Activated T-helper 17 cell treated with anti-CD3 and anti-CD28 coated beads, Interleukin-2, amount 50 U/mL, for 72 hours (primary cell): ENCODE data around the gene SUCLA2. TPM values are rescaled to one million over a fixed set of nuclear protein-coding genes. Genes with fewer than 3 reads are reported as not detected.

Experiments used
- ATAC-seq: fragments of 150-1000 bp; cut with Tn5 transposase; replicated peaks from 2 replicates; pipeline ENCODE4 v1.10.0; 2021; ENCODE audit warnings: mild to moderate bottlenecking, moderate library complexity
- H3K27ac Mint-ChIP-seq: one replicate; pipeline ENCODE4 v1.8.0; 2022; ENCODE audit warnings: mixed read lengths
- H3K27me3 Mint-ChIP-seq: one replicate; pipeline ENCODE4 v1.8.0; 2022; ENCODE audit warnings: mixed read lengths
- H3K36me3 Mint-ChIP-seq: one replicate; pipeline ENCODE4 v1.8.0; 2022; ENCODE audit warnings: low read depth, mild to moderate bottlenecking, mixed read lengths
- H3K4me1 Mint-ChIP-seq: one replicate; pipeline ENCODE4 v1.8.0; 2022; ENCODE audit warnings: mixed read lengths
- H3K4me3 Mint-ChIP-seq: one replicate; pipeline ENCODE4 v1.8.0; 2022; ENCODE audit warnings: mild to moderate bottlenecking, mixed read lengths
- H3K9me3 Mint-ChIP-seq: one replicate; pipeline ENCODE4 v1.8.0; 2022; ENCODE audit warnings: mixed read lengths
- total RNA-seq, 2 donors: library from RNA; stranded (reverse); gene quantifications; one replicate each; pipeline ENCODE4 v1.2.3, GENCODE V29; 2022

SUCLA2 gene
- total RNA-seq, result 10 to 100 TPM; 30.5 to 43.8 TPM

- Mint-ChIP-seq H3K27ac (peak within 1 kb of the TSS; percentile 98), H3K36me3 (peaks cover 23% of the 10 kb centered on the region), H3K4me1 (peaks cover 17% of the 10 kb centered on the region), H3K9me3 (no peaks in the 10 kb centered on the region), H3K4me3 (peak within 1 kb of the TSS; percentile 100), H3K27me3 (no peaks in the 10 kb centered on the region)
- peak; percentile 99 for ATAC-seq
Observed at GRCh38 chr13:48001114-48001881, at the start of gene SUCLA2. Gene SUCLA2, minus strand, starts transcription at chr13:48001273. Its CDS starts 4 bp downstream, at chr13:48001269.

DNA sequence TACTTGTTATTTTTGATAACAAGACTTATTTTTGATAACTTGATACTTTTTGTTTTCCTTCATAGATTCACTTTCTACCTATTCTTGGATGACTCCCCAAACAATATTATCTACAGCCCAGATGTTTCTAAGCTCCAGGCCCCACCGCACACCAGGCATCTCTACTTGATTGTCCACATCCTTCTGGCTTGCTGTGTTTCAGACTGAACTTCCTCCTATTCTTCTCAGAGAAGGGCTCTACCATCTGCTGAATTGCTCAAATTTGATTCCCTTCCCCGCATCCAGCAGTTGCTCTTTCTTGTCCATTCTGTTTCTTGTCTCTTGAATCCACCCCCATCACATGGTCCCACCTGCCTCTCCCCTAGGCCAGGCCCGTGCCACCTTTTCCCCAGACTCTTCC, 49.5 kb upstream of the SUCLA2 start:
- Mint-ChIP-seq H3K36me3 (peaks cover 88% of the 10 kb centered on the region), H3K27ac (no peak overlapping the region), H3K4me3 (no peak overlapping the region), H3K4me1 (peaks cover 2% of the 10 kb centered on the region), H3K27me3 (no peaks in the 10 kb centered on the region), H3K9me3 (no peaks in the 10 kb centered on the region)
- ATAC-seq, result no peak

- H3K4me1 Mint-ChIP-seq, result peaks cover 17% of the 10 kb centered on the region
- H3K36me3 Mint-ChIP-seq, result peaks cover 57% of the 10 kb centered on the region
- H3K27me3 Mint-ChIP-seq, result no peaks in the 10 kb centered on the region
- peak overlapping the region; percentile 63 for H3K4me3 Mint-ChIP-seq
- no peaks in the 10 kb centered on the region for H3K9me3 Mint-ChIP-seq
- peak; percentile 86 for ATAC-seq
- peak overlapping the region; percentile 88 for H3K27ac Mint-ChIP-seq
Observed at GRCh38 chr13:48043789-48044503, 42.9 kb upstream of the SUCLA2 start.

- Mint-ChIP-seq H3K36me3 (peaks cover 51% of the 10 kb centered on the region), H3K4me3 (peak overlapping the region; percentile 63), H3K4me1 (peaks cover 21% of the 10 kb centered on the region), H3K27ac (peak overlapping the region; percentile 88), H3K9me3 (no peaks in the 10 kb centered on the region), H3K27me3 (no peaks in the 10 kb centered on the region)
- ATAC-seq, result no peak
Observed at GRCh38 chr13:48042894-48043293, 41.8 kb upstream of the SUCLA2 start.

DNA sequence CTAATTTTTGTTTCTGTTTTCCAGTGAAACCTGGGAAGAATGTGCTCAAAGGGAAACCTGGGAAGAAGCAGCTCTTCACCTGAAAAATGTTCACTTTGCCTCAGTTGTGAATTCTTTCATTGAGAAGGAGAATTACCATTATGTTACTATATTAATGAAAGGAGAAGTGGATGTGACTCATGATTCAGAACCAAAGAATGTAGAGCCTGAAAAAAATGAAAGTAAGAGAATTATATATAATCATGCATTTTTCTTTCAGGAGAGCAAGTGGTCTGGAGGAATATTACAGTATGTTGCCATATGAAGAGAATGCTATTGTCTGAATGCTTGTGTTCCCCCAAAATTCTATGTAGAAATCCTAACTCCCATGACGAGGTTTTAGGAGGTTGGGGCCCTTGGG, 39.8 kb upstream of the SUCLA2 start:
- Mint-ChIP-seq H3K9me3 (no peaks in the 10 kb centered on the region), H3K36me3 (peaks cover 44% of the 10 kb centered on the region), H3K27me3 (no peaks in the 10 kb centered on the region), H3K27ac (peak overlapping the region; percentile 26), H3K4me3 (no peak overlapping the region), H3K4me1 (peaks cover 21% of the 10 kb centered on the region)
- ATAC-seq, result no peak

- peaks cover 21% of the 10 kb centered on the region for H3K4me1 Mint-ChIP-seq
- no peak for ATAC-seq
- no peaks in the 10 kb centered on the region for H3K27me3 Mint-ChIP-seq
- H3K36me3 Mint-ChIP-seq, result peaks cover 42% of the 10 kb centered on the region
- peak overlapping the region; percentile 99 for H3K4me3 Mint-ChIP-seq
- no peaks in the 10 kb centered on the region for H3K9me3 Mint-ChIP-seq
- no peak overlapping the region for H3K27ac Mint-ChIP-seq
Observed at GRCh38 chr13:48040049-48040448, 39.0 kb upstream of the SUCLA2 start.

DNA sequence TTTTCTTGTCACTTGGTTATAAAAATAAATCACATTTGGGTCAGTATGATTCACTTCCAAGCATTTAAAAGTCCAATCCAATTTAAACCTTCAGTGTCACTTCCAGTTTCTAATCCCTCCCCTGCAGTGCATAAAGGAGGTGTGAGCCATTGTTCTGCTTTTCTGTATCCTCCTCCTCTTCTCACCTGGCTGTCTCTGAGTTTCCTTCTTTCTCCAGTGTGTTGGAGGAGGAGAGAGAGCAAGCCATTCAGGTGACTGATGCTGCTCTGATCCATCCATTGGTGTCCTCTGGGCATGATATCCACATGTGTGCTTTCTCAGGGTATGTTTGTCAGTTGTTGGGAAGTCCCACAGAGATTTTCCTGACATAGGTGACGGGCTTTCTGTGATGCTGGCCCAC, 37.7 kb upstream of the SUCLA2 start:
- no peak for ATAC-seq
- Mint-ChIP-seq H3K4me1 (peaks cover 23% of the 10 kb centered on the region), H3K4me3 (peak overlapping the region; percentile 99), H3K27me3 (no peaks in the 10 kb centered on the region), H3K36me3 (peaks cover 49% of the 10 kb centered on the region), H3K9me3 (no peaks in the 10 kb centered on the region), H3K27ac (peak overlapping the region; percentile 96)

DNA sequence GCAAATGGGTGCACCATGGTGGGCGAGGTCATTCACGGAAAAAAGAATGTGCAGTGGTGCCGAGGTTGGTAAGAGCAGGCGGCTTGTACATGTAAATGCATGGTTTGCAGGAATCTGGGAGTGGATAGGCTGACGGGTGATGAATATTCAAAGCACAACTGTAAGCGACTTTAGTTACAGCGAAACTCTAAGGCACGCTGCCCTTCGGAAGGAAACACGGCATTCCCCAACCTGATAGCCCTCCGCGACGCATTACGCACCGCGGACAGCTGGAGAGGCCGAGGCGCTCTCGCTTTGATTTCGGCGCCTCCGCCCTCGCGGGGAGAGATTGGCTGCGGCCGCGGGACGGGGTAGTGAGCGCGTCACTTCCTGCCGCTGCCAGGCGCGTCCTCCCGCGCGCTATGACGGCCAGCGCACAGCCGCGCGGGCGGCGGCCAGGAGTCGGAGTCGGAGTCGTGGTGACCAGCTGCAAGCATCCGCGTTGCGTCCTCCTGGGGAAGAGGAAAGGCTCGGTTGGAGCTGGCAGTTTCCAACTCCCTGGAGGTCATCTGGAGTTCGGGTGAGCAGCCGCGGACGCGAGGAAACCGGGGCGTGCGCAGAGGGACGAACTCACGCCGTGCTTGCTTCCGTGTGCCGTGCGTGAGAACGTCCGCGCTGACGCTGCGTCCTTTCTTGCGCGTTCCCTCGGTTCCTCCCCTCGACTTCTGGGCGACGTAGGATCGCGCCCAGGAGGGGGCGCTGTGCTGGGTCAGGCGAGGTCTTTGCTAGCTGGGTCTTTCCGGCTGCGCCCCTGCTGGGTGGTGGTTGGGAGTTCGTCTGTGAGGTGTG, 36.5 kb upstream of the SUCLA2 start, which contains the start of gene NUDT15:
Gene NUDT15 (plus strand): TSS at position 381 of the 828 bp plus-strand sequence. CDS start 21 bp downstream, at position 402.
- H3K27me3 Mint-ChIP-seq, result no peaks in the 10 kb centered on the region
- peaks cover 15% of the 10 kb centered on the region for H3K4me1 Mint-ChIP-seq
- H3K36me3 Mint-ChIP-seq, result peaks cover 41% of the 10 kb centered on the region
- peak within 1 kb of the TSS; percentile 96 for H3K27ac Mint-ChIP-seq
- no peaks in the 10 kb centered on the region for H3K9me3 Mint-ChIP-seq
- H3K4me3 Mint-ChIP-seq, result peak within 1 kb of the TSS; percentile 99
- peak; percentile 93 for ATAC-seq

DNA sequence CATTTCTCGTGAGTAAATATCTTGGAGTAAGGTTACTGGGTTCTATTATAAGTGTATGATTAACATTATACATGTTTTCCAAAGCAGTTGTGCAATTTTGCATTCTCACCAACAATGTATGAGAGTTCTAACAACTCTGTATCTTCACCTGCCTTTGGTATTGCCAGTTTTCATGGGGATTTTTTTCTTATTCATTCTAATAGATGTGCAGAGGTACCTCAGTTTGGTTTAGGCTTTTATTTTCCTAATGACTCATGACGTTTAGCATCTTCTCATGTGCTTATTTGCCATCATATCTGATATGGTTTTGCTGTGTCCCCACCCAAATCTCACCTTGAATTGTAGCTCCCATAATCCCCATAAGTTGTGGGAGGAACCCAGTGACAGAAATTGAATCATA, 28.8 kb upstream of the SUCLA2 start:
- peaks cover 14% of the 10 kb centered on the region for H3K4me1 Mint-ChIP-seq
- H3K27ac Mint-ChIP-seq, result peak overlapping the region; percentile 29
- ATAC-seq, result peak; percentile 84
- H3K27me3 Mint-ChIP-seq, result no peaks in the 10 kb centered on the region
- no peaks in the 10 kb centered on the region for H3K9me3 Mint-ChIP-seq
- H3K4me3 Mint-ChIP-seq, result no peak overlapping the region
- H3K36me3 Mint-ChIP-seq, result peaks cover 22% of the 10 kb centered on the region

DNA sequence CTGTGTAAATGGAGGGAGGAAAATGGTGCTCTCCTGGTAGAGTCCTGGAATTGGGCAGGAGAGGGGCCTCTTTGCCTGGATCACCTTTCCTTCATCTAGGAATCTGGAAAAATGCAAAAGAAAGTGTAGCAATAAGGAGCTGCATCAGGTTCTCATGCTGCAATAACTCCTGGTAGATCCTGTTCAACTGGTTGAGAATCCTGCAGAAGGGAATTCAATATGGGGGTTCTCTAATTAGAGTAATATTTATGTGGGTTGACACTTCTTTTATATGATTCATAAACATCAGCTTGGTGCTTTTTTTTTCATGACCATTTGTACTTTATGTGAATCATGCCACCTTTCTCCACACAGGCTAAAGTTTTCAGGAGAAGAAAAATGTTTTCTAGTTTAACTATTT, 27.0 kb upstream of the SUCLA2 start:
- no peak overlapping the region for H3K4me3 Mint-ChIP-seq
- no peak for ATAC-seq
- no peak overlapping the region for H3K27ac Mint-ChIP-seq
- H3K27me3 Mint-ChIP-seq, result no peaks in the 10 kb centered on the region
- H3K4me1 Mint-ChIP-seq, result peaks cover 9% of the 10 kb centered on the region
- H3K36me3 Mint-ChIP-seq, result peaks cover 15% of the 10 kb centered on the region
- H3K9me3 Mint-ChIP-seq, result no peaks in the 10 kb centered on the region

DNA sequence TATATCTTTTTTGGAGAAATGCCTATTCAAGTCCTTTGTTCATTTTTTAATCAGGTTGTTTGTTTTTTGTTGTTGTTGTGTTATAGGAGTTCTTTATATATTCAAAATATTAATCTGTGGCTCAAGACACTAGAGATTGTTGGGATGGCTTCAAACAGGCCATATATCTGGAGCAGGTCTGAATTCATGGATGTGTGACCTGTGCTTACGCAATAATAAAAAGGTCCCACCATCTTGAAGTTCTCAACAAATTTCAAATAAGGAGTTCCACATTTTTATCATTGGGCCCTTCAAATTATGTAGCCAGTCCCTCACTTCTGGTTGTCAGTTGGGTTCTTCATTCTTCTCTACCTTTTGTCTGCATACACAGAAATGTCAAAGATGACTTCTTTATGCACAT, 18.7 kb upstream of the SUCLA2 start:
- Mint-ChIP-seq H3K36me3 (no peaks in the 10 kb centered on the region), H3K27me3 (no peaks in the 10 kb centered on the region), H3K9me3 (no peaks in the 10 kb centered on the region), H3K4me1 (no peaks in the 10 kb centered on the region), H3K4me3 (no peak overlapping the region), H3K27ac (no peak overlapping the region)
- no peak for ATAC-seq

DNA sequence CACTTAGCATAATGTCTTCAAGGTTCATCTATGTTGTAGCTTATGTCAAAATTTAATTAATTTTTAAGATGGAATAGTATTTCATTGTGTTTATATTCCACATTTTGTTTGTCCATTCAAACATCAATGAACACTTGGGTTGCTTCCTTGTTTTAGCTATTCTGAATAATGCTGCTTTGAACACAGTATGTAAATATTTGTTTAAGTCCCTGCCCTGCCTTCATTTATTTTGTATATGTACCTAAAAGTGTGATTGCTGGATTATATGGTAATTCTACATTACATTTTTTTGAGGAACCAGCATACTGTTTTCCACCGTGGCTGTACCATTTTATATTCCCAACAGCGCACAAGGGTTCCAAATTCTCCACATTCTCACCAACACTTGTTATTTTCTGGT, 17.6 kb upstream of the SUCLA2 start:
- Mint-ChIP-seq H3K4me3 (no peak overlapping the region), H3K36me3 (no peaks in the 10 kb centered on the region), H3K27ac (no peak overlapping the region), H3K27me3 (no peaks in the 10 kb centered on the region), H3K4me1 (no peaks in the 10 kb centered on the region), H3K9me3 (no peaks in the 10 kb centered on the region)
- ATAC-seq, result no peak

GRCh38 chr13:48014359-48014758, 13.3 kb upstream of the SUCLA2 start:
- H3K27me3 Mint-ChIP-seq, result no peaks in the 10 kb centered on the region
- no peak overlapping the region for H3K27ac Mint-ChIP-seq
- no peaks in the 10 kb centered on the region for H3K36me3 Mint-ChIP-seq
- no peaks in the 10 kb centered on the region for H3K4me1 Mint-ChIP-seq
- no peak overlapping the region for H3K4me3 Mint-ChIP-seq
- H3K9me3 Mint-ChIP-seq, result no peaks in the 10 kb centered on the region
- no peak for ATAC-seq

- no peak overlapping the region for H3K27ac Mint-ChIP-seq
- no peaks in the 10 kb centered on the region for H3K9me3 Mint-ChIP-seq
- H3K36me3 Mint-ChIP-seq, result no peaks in the 10 kb centered on the region
- no peaks in the 10 kb centered on the region for H3K27me3 Mint-ChIP-seq
- H3K4me1 Mint-ChIP-seq, result no peaks in the 10 kb centered on the region
- no peak overlapping the region for H3K4me3 Mint-ChIP-seq
- ATAC-seq, result no peak
Observed at GRCh38 chr13:48012668-48013067, 11.6 kb upstream of the SUCLA2 start.
